Jurkat, Clone E6-1 (cell line): ENCODE measurements around the gene SLC22A15.
"Not testable (repeated sequence)": the region's sequence is repeated elsewhere in the genome, so short reads cannot be mapped to it uniquely, and the experiment has no call there.

Experiments used
- DNase-seq: peaks from one replicate; pipeline ENCODE4 v3.0.0-alpha.2; 2011; ENCODE audit warnings: low read depth, low spot score
- H3K4me3 ChIP-seq: 2 replicates; pipeline ENCODE4 v1.5.1; 2011; ENCODE audit warnings: mild to moderate bottlenecking, low read length, control low read depth, moderate library complexity

Gene SLC22A15

GRCh38 chr1:115978292-115978941 is 2.1 kb downstream of the SLC22A15 start:
- H3K4me3 ChIP-seq = no peak overlapping the region
- no peak for DNase-seq

- no peak overlapping the region for H3K4me3 ChIP-seq
Measured at GRCh38 chr1:115980156-115980555, 3.8 kb downstream of the SLC22A15 start.

DNA sequence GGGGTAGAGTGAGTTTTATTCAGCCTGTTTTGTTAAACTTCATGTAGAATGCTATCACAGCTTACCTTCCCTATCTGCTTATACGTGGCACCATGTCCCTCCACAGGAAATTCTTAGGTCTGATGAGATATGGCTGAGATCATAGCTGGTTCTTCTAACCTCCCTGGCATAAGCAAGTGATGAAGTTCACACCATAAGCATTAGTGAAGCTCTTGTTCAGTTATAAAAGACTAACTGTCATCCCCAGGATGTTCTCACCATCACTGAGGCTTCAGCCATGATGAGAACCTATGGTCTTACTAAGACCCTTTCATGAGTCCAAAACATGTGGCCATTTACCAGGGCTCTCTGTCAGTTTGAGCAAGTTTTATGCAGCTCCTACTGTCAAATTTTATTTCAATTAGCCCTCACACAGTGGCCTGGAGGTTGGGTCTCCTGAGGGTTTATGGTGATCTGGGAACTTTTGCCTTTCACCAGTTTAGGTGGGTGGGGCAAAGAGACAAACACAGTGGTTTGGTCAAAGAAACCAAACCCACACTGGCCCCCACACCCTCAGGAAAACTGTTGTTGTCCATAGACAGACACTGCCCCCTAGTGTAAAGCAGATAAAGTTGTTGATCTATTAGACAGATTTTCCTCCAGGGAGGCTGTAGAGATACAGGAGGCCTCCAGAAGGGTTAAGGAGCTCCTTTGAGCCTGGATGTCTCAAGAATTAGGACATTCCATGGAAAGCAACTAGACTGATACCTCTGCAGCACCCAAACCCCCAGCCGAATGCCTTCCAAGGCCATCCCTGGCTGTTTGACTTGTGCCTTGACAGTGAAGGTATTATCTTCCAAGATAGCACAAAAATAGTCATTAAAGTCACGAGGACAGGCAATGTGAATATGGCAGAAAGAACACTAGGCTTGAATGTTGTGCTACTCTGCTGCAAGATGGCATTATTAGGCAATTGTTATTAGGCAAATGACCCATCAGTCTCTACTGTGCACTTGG is 5.0 kb downstream of the SLC22A15 start:
- DNase-seq = peak; percentile 11
- H3K4me3 ChIP-seq = no peak overlapping the region

More at GRCh38 chr1:115980156-115980555, 3.8 kb downstream of the SLC22A15 start:
- DNase-seq = no peak

GRCh38 chr1:115982400-115982799 is 6.1 kb downstream of the SLC22A15 start:
- H3K4me3 ChIP-seq = no peak overlapping the region
- no peak for DNase-seq

- DNase-seq = no peak
- H3K4me3 ChIP-seq = no peak overlapping the region
Measured at GRCh38 chr1:115983584-115983983, 7.3 kb downstream of the SLC22A15 start.

DNA sequence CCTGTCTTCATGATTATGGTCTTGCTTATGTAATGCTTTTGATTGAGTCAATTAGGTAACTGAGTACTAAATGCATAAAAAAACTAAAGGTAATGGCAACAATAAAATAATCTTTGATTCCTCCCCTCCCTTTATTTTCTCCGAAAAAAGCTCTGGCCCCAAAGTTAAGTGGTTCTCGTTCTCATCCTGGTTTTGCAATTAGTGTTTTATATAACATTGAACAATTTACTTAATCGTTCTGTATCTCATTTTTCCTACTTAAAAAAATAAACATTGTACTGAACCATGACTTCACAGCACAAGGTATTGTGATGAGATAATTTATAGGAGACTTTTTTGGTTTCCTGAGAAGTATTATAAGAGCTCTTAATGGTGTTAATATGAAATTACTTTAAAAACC is 11.3 kb downstream of the SLC22A15 start:
- H3K4me3 ChIP-seq = no peak overlapping the region
- no peak for DNase-seq

DNA sequence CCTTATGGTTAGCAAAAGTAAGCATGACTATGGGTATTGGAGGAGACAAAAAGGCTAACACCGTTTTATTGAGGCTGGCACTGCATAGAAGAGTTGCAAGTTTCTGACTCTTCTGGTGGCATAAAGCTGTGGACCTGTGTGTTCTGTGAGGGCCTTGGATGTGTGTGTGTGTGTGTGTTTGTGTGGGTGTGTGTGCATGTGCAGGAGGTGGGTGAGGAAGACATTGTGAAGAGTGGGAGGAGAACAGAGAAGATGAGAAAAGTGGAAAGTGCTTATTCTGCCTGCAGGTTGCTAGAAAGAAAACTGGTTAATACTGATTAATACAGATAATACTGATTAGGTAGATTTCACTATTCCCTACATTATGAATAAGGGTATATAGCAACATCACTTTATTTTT is 12.6 kb downstream of the SLC22A15 start:
- H3K4me3 ChIP-seq = no peak overlapping the region
- no peak for DNase-seq

DNA sequence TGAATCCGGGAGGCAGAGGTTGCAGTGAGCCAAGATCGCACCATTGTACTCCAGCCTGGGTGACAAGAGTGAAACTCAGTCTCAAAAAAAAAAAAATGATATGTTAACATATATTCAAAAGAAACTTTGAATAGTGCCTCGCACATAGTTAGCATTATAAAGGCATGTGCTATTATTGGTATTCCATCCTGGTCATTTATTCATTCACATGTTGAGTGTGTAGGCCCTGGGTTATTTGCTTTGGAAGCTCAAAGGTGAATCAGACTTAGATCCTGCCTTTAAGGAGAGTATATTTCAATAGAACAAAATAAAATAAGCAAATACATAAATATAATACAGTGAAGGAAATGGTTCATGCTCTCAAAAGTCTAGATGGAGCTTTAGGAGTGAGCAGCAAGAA is 13.4 kb downstream of the SLC22A15 start:
- no peak overlapping the region for H3K4me3 ChIP-seq
- no peak for DNase-seq

- H3K4me3 ChIP-seq = no peak overlapping the region
- no peak for DNase-seq
Measured at GRCh38 chr1:115991909-115992308, 15.6 kb downstream of the SLC22A15 start.

DNA sequence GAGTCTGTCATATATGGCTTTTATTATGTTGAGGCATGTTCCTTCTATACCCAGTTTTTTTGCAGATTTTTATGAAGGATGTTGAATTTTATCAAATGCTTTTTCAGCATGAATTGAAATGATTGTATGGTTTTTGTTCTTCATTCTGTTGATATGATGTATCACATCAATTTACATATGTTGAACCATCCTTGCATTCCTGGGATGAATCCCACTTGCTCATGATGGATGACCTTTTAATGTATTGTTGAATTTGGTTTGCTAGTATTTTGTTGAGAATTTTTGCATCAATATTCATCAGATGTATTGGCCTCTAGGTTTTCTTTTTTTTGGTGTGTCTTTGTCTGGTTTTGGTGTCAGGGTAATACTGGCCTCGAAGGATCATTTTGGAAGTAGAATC is 21.6 kb downstream of the SLC22A15 start:
- DNase-seq, H3K4me3 ChIP-seq: not testable (repeated sequence)

- H3K4me3 ChIP-seq = no peak overlapping the region
- DNase-seq = no peak
Measured at GRCh38 chr1:116001739-116002487, 25.6 kb downstream of the SLC22A15 start.

DNA sequence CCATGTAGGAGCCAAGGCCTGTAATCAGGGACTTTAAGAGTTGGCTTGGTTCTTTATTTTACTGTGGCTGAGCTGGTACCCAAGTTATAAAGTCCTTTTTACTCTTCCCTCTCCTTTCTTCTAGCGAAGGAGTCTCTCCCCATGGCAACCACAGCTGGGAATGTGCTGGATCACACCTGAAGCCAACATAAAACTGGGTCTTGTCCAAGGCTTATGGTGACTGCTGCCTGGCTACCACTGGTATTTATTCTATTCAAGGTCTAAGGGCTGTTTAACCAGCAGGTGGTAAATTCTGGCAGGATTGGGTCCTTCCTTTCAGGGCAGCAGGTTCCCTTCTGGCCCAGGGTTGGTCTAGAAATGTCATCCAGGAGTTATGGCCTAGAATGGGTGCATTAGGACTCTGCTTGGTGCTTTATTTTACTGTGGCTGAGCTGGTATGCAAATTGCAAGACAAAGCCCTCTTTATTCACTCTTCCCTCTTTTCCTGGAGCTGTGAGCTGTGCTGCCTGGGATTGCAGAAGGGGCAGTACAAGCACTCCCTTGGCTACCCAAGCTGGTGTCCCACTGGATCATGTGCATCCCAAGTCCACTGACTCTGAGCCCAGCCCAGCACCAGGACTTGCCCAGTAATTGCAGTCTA is 26.6 kb downstream of the SLC22A15 start:
- H3K4me3 ChIP-seq = no peak overlapping the region
- DNase-seq = no peak

GRCh38 chr1:116003823-116004222 is 27.5 kb downstream of the SLC22A15 start:
- DNase-seq = no peak

GRCh38 chr1:116006486-116006964 is 30.2 kb downstream of the SLC22A15 start:
- H3K4me3 ChIP-seq = peak overlapping the region; percentile 1; the same call in 1 of the 2 replicates
- no peak for DNase-seq

More at GRCh38 chr1:116003823-116004222, 27.5 kb downstream of the SLC22A15 start:
- no peak overlapping the region for H3K4me3 ChIP-seq

DNA sequence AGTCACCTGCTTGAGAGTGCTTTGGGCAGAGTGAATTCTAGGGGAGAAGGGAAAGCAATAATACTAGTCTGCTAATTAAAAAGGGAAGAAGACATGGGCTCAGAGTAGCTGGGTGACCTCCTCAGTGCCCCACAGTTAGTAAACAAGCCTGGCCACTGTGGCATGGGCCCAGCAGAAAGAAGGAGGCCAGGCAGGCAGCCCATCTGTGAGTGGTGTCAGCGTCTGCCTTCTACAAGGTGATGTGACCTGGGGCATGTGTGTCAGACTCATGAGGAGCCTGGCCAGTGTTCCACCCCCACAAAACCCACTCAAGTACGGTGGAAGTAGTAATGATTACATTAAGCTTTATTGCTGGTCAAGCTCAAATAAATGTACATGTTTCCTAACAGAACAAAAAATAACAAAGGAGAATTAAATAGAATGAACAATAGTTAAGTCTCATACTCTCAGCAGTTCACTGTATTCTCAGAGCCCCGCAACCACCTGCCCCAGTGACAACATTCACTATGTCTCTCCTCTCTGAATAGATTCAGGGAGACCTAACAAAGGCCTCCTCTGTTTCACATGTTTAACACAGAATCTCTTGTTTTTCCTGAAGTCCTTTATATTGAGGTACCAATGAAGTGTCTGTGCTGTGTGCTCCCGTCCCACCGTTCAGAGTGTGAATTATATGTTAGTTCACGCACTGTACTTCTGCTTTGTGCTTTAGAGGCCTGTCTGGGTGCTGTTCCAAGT is 32.5 kb downstream of the SLC22A15 start:
- no peak overlapping the region for H3K4me3 ChIP-seq

GRCh38 chr1:116012716-116013115 is 36.4 kb downstream of the SLC22A15 start:
- no peak for DNase-seq

More for the DNA sequence above, 32.5 kb downstream of the SLC22A15 start:
- DNase-seq = no peak

DNA sequence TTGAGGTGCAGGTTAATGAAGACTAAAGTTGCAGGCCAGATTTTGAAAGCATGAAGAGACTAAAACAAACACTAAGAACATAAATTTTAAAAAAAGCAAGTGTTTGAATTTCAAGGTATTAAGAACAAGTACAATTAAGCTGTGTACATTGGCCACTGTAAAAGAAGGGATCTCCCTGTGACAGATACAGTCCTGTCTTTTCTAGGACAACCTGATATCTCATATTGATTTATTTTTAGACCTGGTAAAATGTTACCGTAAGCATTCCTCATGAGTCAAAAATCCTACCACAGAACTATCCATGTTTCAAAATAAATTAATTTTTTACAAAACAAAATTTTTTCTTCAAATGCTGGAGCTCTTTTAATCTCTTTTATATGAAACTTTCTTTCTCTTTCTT is 39.4 kb downstream of the SLC22A15 start:
- H3K4me3 ChIP-seq = no peak overlapping the region
- DNase-seq = no peak

More at GRCh38 chr1:116012716-116013115, 36.4 kb downstream of the SLC22A15 start:
- H3K4me3 ChIP-seq = no peak overlapping the region

- no peak overlapping the region for H3K4me3 ChIP-seq
- DNase-seq = no peak
Measured at GRCh38 chr1:116018007-116018406, 41.7 kb downstream of the SLC22A15 start.
